Measurements from ENCODE around the gene NINJ1. TPM values are rescaled to one million over a fixed set of nuclear protein-coding genes. Genes with fewer than 3 reads are reported as not detected.

NINJ1 gene, protein sequence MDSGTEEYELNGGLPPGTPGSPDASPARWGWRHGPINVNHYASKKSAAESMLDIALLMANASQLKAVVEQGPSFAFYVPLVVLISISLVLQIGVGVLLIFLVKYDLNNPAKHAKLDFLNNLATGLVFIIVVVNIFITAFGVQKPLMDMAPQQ
- 17.5 TPM for polyA plus RNA-seq (2012; ENCODE audit: missing spikeins)

DNA sequence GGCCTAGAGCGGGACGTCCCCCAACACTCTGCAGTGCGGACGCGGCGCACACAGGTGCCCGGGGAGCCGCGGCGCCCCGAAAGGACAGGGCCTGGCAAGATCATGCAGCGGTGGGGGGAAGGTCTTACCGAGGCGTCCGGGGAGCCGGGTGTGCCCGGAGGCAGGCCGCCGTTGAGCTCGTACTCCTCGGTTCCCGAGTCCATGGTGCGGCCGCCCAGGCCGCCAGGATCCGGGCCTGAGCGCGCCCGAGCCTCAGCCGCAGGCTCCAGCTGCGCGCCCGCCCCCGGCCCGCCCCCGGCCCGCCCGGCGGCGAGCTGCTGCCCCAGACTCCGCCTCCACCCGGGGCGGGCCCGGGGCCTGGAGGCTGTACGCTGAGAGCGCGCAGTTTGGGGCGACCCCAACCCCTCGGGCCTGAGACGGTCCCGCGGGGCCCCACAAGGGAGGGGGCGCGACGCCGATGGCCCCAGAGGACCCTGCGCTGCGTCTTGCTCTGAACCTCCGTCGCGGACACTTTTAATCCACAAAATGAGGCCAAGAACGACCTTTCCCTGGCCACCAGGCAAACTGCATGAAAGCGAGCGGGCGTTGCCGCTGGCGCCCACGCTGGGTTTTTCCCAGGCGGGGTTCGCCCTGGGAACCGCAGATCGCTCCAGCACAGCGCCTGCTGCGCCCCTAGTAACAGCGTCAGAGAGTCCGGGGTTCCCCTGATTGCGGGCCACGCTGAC, at the start of gene NINJ1:
Gene NINJ1, minus strand, starts transcription at position 237 of the 725 bp plus-strand sequence. Its CDS starts 34 bp downstream, at position 203.
- DNase-seq (ENCODE audit: insufficient read length) (peak; percentile 93), FAIRE-seq (peak; percentile 58)
- TF ChIP-seq TAF1 (IDR thresholded peaks at IDR 0.05; ENCODE audit: borderline replicate concordance, low read depth, low read length) (no peak), POLR2A (IDR thresholded peaks at IDR 0.05; ENCODE audit: low read depth, low read length) (peak; percentile 63), POLR2AphosphoS5 (IDR thresholded peaks at IDR 0.05; ENCODE audit: low read depth, low read length) (peak; percentile 65; the same call in 1 of the 2 replicates)

- FAIRE-seq = no peak
- no peak for TF ChIP-seq POLR2AphosphoS5 (IDR thresholded peaks at IDR 0.05; ENCODE audit: low read depth, low read length)
- TF ChIP-seq POLR2A (IDR thresholded peaks at IDR 0.05; ENCODE audit: low read depth, low read length) = no peak
- no peak for TF ChIP-seq TAF1 (IDR thresholded peaks at IDR 0.05; ENCODE audit: borderline replicate concordance, low read depth, low read length)
- DNase-seq (ENCODE audit: insufficient read length) = no peak
Observed at GRCh38 chr9:93183131-93183662, 49.1 kb upstream of the NINJ1 start.

DNA sequence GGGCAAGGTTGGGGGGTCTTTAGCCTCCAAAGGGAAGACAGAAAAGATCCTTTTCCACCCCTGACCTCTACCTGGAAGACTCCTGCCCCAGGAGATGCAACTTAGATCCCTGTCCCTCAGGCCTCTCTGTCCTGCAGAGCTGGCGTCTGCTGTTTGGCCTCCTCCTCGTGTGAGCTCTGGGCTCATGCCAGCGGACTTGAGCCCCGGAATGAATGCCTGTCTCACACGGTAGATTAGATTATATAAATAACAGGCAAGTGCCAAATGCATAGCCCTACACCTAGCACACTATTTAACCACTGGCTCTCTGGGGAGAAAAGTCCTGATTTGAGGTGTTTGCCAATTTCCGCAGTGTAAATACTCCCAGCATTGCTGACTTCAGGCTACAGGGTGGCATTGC, 48.5 kb upstream of the NINJ1 start:
- DNase-seq (ENCODE audit: insufficient read length) = no peak

DNA sequence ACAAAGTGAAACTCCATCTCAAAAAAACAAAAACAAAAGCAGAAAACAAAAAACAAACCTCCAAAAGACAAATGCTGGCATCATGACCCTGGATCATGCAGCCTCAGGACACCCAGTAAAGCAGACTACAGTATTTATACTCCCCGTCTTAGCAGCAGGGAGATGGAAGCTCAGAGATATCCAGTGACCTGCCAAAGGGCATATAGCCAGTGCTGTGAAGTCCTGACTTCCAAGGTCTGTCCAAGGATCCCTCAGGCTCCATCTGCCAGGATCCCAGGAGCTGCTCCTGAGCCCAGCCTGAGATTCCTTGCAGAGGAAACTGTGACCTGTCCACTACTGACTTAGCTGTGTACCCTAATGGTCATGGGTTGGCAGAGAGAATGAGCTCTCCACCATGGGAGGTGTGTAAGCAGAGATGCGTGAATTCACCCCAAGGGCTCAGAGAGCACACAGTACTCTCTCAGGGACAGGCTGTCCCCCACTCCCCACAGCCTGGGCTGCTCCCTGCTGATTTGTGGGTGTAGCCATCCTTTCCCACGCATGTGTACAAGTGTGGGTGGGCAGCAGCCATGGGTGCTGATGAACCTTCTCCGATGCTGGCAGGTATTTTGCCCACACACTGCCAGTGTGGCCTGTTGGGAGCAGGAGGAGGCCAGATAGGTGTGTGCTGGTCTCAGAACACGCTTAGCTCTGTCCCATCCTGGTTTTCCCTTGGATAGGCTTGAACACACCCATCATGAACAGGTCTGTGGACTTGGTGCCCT, 47.8 kb upstream of the NINJ1 start:
- TF ChIP-seq POLR2A (IDR thresholded peaks at IDR 0.05; ENCODE audit: low read depth, low read length) = no peak
- FAIRE-seq (no peak), DNase-seq (ENCODE audit: insufficient read length) (no peak)

More for the DNA sequence above, 48.5 kb upstream of the NINJ1 start:
- FAIRE-seq = no peak
- TF ChIP-seq TAF1 (IDR thresholded peaks at IDR 0.05; ENCODE audit: borderline replicate concordance, low read depth, low read length) (no peak), POLR2AphosphoS5 (IDR thresholded peaks at IDR 0.05; ENCODE audit: low read depth, low read length) (no peak), POLR2A (IDR thresholded peaks at IDR 0.05; ENCODE audit: low read depth, low read length) (no peak)

- DNase-seq (ENCODE audit: insufficient read length) (no peak), FAIRE-seq (no peak)
- no peak for TF ChIP-seq POLR2A (IDR thresholded peaks at IDR 0.05; ENCODE audit: low read depth, low read length)
- no peak for TF ChIP-seq TAF1 (IDR thresholded peaks at IDR 0.05; ENCODE audit: borderline replicate concordance, low read depth, low read length)
- no peak for TF ChIP-seq POLR2AphosphoS5 (IDR thresholded peaks at IDR 0.05; ENCODE audit: low read depth, low read length)
Observed at GRCh38 chr9:93180938-93181337, 46.9 kb upstream of the NINJ1 start.

DNA sequence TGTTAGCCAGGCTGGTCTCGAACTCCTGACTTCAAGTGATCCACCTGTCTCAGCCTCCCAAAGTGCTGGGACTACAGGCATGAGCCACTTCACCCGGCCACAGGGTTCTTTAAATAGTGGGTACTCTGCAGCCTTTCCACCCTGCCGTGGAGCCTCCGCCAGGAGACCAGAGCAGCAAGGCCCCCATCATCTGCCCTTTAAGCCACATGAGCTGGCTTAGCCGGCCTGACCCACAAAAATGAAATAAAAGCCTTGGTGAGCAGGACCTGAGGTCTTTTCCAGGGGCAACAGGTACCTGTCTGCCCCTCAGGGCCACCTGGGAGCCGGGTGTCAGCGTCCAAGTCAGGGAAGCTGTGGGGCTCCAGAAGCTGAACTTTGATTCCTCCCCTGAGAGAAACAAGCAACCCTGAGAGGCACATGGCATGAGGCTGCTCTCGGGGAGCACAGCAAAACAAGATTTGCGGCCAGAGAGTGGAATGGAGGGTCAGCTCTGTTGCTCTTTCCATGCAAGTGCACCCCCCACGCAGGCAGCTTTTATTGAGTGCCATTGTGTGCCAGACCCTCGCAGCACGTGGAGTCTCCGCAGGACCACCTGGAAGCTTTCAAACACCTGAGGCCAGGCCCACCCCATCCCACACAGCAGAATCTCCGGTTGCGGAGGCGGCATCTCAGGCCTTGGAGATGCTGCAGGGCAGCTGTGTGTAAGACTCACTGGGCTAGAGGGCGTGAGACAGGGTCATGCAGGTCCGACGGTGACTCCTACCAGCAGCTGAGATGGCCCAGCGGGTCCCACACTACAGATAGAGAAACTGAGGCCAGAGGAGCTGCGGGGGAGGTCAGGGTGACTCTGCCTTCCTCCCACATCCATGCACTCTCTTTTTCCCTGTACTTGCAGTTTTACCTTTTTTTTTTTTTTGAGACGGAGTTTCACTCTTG, 45.1 kb upstream of the NINJ1 start:
- FAIRE-seq = no peak
- no peak for TF ChIP-seq POLR2AphosphoS5 (IDR thresholded peaks at IDR 0.05; ENCODE audit: low read depth, low read length)
- no peak for TF ChIP-seq TAF1 (IDR thresholded peaks at IDR 0.05; ENCODE audit: borderline replicate concordance, low read depth, low read length)
- no peak for TF ChIP-seq POLR2A (IDR thresholded peaks at IDR 0.05; ENCODE audit: low read depth, low read length)
- DNase-seq (ENCODE audit: insufficient read length) = no peak

- FAIRE-seq = no peak
- TF ChIP-seq TAF1 (IDR thresholded peaks at IDR 0.05; ENCODE audit: borderline replicate concordance, low read depth, low read length) (no peak), POLR2A (IDR thresholded peaks at IDR 0.05; ENCODE audit: low read depth, low read length) (no peak), POLR2AphosphoS5 (IDR thresholded peaks at IDR 0.05; ENCODE audit: low read depth, low read length) (no peak)
- no peak for DNase-seq (ENCODE audit: insufficient read length)
Observed at GRCh38 chr9:93177676-93178075, 43.6 kb upstream of the NINJ1 start.

GRCh38 chr9:93174976-93175375, 40.9 kb upstream of the NINJ1 start:
- TF ChIP-seq TAF1 (IDR thresholded peaks at IDR 0.05; ENCODE audit: borderline replicate concordance, low read depth, low read length) (no peak), POLR2AphosphoS5 (IDR thresholded peaks at IDR 0.05; ENCODE audit: low read depth, low read length) (no peak), POLR2A (IDR thresholded peaks at IDR 0.05; ENCODE audit: low read depth, low read length) (no peak)
- no peak for DNase-seq (ENCODE audit: insufficient read length)
- no peak for FAIRE-seq

GRCh38 chr9:93173365-93174051, 39.5 kb upstream of the NINJ1 start:
- TF ChIP-seq TAF1 (IDR thresholded peaks at IDR 0.05; ENCODE audit: borderline replicate concordance, low read depth, low read length) = no peak
- no peak for TF ChIP-seq POLR2AphosphoS5 (IDR thresholded peaks at IDR 0.05; ENCODE audit: low read depth, low read length)
- TF ChIP-seq POLR2A (IDR thresholded peaks at IDR 0.05; ENCODE audit: low read depth, low read length) = no peak
- FAIRE-seq (no peak), DNase-seq (ENCODE audit: insufficient read length) (no peak)

DNA sequence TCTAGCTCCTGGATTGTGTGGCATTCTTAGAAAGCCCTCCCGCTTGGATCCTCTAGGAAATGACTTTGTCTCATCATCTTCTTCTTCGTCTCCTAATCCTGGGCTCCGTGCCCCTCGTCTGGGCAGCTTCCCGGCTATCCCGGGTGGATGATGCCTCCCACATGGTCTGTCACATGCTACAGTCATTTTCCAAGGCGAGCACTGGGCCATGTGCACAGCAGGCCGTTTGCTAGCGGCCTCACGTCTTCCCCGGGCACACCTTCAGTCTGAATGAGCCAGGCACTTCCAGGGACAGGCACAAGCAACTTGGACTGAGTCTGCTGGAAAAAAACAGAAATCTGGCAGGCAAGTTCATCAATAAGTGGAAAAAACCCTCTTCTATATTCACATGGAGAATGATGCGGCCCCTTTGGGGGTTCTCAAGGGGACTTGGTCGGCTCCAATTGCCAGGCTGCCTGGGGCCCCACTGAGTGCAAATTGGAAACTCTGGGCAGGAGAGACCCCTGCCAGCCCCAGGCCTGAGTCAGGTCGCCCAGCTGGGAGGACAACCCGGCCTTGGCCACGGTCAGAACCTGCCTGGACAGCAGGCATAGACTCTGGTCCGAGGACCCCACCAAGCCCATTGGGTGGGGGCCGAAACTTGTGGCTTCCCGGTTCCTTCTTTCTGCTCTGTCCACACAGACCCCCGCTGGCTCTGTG, 38.8 kb upstream of the NINJ1 start:
- TF ChIP-seq TAF1 (IDR thresholded peaks at IDR 0.05; ENCODE audit: borderline replicate concordance, low read depth, low read length) = no peak
- no peak for TF ChIP-seq POLR2A (IDR thresholded peaks at IDR 0.05; ENCODE audit: low read depth, low read length)
- no peak for TF ChIP-seq POLR2AphosphoS5 (IDR thresholded peaks at IDR 0.05; ENCODE audit: low read depth, low read length)
- DNase-seq (ENCODE audit: insufficient read length) (no peak), FAIRE-seq (no peak)

All from GM12892 (cell line).